Head of caudate nucleus (tissue), 42 donors: ENCODE data around the gene CDK5RAP2.

Experiments used
- DNase-seq, 42 donors: peaks; one replicate each; pipeline versions ENCODE4 v3.0.0 to v3.0.0-alpha.2; 2020 to 2021; ENCODE audit warnings: mixed read lengths in 7 of 42
- intact Hi-C: fragments of 100-400 bp; cut with DNase I; formaldehyde crosslinking; loops from one replicate; pipeline ENCODE4 v1.15.0; 2022

Gene CDK5RAP2

DNA sequence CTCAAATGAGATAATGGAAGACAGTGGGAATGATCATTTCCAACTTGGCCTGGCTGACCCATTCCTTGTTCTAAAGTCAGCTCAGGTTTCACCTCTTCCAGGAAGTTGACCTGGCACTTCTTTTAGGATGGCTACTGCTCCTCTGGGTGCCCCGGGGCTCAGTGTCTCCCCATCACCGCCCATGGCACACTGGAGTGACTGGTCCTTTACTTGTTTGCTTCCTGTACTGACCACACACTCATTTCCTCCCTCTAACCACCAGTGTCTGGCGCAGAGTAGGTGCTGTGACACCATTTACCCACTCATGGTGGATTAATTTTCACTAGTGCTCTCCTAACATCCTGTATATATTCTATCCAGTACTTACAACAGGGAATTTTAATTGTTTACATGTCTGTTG, 183.5 kb downstream of the CDK5RAP2 start:
- intact Hi-C loops = no loop called here
- no peak for DNase-seq

DNA sequence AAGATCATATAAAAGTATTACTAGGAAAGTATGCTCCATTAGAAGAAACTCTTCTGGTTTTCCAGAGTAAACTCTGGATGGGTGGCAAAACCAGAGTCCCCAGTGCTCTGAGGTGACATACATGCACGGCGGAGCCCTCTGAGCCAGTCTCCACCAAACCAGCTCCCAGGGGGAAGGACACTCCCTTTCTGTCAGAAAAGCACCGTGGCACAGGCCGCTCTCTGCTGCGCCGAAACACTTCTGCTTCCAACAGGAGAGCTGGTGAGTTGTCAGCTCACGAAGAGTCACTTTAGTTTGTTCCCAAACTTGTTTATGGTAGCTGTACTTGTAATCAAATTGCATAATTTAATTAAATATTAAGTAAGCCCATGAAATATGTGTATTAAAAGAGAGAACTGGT, 184.6 kb downstream of the CDK5RAP2 start:
- intact Hi-C loops = no loop called here
- DNase-seq = peak in 14 of 42 donors; percentile 18 to 58 (median 28)

DNA sequence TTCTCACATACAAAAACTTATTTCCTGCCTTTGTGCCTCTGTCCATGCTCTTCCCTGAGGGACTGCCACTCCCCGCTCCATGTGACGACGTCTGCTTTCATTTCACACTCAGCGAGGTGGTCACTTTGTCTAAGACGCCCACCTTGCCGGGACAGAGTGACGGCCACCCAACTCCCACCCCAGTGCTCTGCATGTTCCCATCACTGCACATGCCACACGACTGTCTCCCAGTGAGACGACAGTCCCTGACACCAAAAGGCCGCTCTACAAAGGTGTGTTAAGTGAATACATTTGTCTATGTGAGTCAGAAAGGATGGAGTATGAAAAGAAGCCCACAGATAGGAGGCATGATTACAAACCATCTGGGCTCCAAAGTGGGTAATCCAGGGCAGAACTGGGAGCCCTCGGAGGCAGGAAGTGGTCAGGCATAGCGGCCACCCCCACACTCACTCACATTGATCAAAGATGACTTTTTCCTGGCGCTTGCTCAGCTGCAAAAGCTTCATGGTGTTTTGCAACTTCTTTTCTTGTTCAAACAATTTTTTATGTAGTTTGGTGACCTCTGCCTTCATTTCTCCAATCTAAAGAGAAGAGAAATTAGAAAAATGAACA, 185.8 kb downstream of the CDK5RAP2 start:
- no peak for DNase-seq
- intact Hi-C loops = no loop called here

DNA sequence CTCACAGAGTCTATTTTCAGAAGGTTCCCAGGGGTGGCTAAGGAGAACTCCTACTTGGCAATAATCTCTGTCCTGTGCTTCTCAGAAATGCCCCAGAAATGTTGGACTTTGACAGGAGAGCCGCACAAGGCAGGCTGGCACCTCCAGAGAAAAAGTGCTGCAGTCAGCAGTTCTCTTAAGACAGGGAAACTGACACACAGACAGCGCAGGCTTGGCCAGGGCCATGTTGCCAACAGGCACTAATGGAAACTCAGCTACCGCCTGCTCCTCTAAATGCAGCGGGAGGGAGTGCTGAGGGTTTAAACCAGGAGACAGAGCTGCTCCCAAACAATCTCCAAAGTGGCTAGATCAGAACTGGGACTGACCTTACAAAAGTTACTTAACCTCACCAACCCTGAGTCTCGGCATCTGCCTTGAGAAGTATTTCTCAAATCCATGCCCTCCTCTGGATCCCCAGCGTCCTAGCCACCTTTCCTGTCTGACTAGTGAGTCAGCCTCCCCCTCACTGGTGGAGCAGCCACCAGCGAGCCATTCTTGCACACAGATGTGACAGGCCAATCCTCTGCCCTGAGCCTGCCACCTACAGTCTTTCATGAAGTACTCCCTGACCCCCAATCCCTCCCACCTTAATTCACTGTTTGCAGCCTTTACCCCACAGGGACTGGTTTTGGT, 186.4 kb downstream of the CDK5RAP2 start:
- peak in 25 of 42 donors; percentile 12 to 73 (median 38) for DNase-seq
- intact Hi-C loops = no loop called here

DNA sequence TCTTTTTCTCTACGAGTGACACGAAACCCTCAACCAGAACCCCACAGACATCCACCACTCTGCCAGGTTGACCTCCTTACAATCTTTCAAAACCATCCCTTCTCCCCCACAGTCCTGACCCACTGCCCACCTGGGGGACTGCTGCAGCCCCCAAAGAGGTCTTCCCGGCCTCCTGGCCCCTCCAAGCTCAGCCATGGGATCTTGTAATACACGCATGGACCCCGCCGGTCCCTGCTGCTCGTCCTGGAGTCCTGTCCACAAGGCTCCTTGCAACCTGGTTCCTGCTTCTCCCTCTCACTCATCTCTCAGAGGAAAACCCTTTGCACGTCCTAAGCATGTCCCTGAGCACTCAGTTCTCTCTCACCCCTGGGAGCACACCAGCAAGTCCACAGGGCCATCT, 187.3 kb downstream of the CDK5RAP2 start:
- intact Hi-C loops = no loop called here
- DNase-seq = peak in 1 of 42 donors; percentile 12

DNA sequence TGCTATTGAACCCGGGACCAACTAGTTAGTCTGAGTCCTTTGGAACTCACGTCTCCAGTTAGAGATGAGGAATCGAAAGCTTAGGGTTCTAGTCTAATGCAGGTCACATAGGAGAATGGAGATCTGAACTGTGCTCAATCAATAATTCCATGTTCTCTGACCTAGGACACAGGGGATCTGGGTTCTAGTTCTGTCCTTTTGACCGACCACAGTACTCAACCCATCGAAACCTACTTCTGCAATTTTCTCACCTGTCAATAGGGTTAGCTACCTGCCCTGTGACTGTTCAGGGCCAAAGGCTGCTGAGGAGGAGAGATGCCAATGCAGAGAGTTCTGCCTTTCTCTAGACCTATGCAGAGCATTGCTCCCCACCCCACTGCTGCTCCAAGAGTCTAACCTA, 187.7 kb downstream of the CDK5RAP2 start:
- intact Hi-C loops = no loop called here

DNA sequence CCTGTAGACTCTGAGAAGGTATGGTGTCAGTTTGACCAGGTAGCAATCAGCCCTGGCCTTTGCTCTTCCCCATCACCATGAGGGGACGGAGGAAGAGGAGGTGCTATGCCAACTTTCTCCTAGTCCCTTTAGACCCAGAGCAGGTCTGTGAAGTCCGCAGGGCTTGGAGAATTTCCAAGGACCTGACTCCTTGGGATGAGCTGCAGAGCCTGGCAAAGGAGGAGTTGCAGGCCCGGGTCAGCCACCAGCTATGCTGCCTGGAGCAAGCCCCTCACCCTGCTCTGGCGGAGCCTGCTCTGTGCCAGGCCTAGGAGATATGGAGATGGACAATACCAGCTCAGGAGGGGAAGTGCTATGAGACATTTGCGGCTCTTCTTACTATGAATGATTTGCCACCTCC, 188.3 kb downstream of the CDK5RAP2 start:
- intact Hi-C loops = no loop called here
- peak in 1 of 42 donors; percentile 24 for DNase-seq

More for the DNA sequence above, 187.7 kb downstream of the CDK5RAP2 start:
- peak in 1 of 42 donors; percentile 13 for DNase-seq

DNA sequence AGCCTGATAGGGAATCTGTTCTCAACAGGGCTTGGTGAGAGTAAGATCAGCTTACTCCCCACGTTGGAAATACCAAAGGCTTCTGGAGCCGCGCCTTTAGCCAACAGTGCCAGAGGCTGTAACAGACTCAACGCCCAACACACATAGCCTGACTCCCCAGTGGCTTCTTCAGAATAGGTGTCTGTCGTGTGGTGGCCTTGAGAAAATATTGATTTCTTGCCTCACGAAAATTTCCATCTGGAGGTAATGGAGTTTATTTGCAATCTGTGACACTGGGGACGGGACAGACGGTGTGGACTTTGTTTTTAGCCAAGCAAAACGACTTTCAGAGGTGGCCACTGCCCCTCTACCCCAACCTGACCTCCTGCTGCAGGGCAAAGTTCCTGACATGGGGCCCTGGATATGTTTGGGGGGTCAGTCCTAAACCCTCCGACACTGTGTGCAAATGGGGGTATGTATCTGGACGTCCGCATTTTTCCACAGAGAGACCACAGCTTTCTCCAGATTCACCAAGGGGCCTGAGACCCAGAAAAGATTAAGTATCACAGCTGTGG, 189.3 kb downstream of the CDK5RAP2 start:
- intact Hi-C loops = no loop called here
- DNase-seq = peak in 1 of 42 donors; percentile 7

DNA sequence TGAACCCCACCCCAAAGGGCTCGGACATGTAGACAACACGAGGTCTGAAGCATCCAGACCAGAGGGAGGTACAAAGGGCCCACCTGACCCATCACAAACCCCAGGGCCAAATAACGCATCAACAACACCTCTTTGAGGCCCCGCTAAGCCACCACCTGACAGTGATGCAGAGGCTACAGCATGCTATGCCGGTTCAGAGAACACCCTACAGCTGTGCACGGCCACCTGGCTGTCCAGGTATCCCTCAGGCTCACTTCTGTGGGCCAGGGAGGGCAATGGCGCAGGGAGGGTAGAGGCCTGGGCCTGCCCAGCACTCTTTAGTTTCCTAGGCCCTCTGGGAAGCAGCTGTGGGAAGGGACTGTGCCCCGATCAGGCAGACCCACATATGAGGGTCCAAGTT, 190.1 kb downstream of the CDK5RAP2 start:
- intact Hi-C loops = no loop called here
- peak in 1 of 42 donors; percentile 17 for DNase-seq

DNA sequence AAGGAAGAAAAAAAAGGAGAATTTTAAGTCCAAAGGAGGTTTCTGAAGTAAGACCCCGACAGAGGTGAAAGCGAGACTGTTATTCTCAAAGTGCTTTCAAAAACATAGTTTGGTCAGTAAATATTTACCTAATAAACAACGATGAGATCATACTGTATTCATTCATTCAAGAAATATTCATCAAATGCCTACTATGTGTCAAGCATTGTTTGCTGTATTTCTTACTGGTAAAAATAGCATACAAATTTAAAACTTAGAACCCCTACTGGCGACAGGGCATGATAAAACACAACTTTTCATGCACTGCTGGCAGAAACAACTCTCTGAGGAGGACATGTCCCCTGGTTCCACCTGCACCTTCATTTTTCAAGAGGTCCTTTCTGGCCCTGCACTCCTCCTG, 190.7 kb downstream of the CDK5RAP2 start:
- no peak for DNase-seq
- intact Hi-C loops = no loop called here

DNA sequence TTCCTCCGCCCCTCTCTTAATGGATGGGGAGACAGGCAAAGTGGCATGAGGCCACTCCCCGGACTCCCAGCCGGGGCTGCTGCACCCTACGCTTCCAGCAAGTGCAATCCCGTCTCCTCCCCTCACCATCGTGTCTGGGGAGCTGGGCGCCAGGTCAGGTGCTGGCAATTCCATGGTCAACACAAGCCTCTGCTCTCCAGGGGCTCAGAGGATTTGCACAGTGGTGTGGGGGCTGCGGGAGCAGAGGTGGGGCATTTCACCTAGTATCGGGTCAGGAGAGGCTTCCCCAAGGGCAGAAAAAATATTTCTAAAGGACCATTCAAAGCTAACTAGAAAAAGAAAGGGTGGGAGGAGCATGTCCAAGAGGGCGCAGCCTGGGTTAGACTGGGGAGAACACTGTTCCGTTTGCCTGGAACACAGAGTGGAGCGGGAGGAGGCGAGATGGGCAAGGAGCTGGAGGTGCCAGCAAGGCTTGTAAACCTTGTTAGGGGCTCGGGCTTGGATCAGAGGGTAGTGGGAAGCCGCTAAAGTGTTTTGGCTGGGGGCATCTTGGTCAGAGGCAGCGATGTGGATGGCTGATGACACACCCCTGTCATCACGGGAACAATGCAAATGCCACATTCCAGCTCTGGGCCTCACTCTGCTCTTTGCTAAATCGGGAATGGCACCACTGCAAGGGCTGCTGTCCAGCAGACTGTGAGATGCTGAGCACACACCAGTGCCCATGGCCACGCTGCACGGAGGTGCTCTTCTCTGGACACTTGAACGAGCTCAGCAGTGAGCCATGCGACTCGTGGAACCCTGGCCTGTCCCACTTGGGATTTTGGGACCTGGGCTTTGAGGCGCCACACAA, 191.7 kb downstream of the CDK5RAP2 start:
- intact Hi-C loops = no loop called here
- peak in 1 of 42 donors; percentile 28 for DNase-seq

DNA sequence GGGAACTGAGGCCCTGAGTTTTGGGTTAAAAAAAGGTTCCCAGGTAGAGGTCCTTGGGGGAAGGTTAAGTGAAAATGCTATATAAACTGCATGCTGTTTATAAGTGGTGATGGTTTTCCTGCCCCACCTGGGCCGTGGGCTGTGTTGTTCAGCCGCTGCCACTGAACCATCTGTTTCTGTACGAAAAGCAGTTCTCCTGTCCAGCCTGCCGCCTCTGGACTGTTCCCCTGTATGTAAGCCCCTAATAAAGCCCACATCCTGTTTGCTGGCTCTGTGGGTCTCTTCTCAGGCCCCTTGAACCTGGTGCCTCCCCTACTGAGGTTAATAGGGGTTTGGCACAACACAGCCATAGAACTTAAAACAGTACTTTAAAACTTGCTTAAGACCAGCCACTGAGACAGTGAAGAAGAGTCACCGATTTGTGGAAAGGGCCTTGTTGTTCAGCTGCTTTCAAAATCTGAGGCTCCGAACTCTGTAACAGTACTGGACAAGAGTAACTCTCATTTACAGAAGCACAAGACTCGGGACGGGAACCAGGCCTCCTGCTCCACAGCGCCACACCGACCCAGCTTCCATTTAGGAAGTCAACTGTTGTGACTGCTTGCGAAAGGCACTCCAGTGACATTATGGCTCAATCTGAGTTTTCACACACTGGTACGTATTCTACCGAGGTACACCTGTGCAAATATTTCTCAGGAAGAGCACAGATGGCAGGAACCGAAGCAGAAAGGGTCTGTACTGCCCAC, 192.5 kb downstream of the CDK5RAP2 start:
- intact Hi-C loops = no loop called here
- DNase-seq = peak in 1 of 42 donors; percentile 27

DNA sequence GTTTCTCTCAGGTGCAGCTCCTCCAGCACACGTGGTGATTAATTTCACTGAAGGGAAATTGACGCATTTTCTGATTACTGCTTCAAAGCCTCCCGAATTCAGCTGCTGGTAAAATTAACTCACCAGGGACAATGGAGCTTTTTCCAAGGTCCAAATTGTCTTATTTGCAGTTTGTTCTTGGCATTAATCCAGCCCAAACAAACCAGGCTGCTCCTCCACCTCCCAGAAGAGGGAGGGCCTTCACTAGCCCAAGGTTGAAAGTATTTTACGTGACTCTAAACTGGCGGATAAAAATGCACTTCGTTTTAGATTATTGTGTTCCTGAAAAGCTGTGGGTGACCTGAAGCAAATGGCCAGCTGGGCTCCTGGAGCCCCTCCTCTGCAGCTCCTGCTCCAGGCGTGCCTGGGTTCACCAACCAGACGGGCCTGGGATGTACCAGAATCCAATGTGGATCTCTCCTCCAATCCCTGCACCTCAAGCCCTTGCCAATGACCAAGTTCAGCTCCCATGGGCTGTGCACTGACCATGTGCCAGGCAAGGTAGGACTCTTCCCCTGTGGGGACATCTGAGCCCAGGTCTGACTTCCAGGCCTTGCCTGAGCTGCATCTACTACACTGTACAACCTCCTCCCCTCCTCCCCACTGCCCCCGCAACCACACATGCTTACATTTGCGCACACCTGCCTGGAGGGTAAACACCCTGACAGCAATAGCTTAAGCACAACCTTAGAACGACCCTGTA, 193.4 kb downstream of the CDK5RAP2 start:
- intact Hi-C loops = no loop called here
- DNase-seq = no peak

DNA sequence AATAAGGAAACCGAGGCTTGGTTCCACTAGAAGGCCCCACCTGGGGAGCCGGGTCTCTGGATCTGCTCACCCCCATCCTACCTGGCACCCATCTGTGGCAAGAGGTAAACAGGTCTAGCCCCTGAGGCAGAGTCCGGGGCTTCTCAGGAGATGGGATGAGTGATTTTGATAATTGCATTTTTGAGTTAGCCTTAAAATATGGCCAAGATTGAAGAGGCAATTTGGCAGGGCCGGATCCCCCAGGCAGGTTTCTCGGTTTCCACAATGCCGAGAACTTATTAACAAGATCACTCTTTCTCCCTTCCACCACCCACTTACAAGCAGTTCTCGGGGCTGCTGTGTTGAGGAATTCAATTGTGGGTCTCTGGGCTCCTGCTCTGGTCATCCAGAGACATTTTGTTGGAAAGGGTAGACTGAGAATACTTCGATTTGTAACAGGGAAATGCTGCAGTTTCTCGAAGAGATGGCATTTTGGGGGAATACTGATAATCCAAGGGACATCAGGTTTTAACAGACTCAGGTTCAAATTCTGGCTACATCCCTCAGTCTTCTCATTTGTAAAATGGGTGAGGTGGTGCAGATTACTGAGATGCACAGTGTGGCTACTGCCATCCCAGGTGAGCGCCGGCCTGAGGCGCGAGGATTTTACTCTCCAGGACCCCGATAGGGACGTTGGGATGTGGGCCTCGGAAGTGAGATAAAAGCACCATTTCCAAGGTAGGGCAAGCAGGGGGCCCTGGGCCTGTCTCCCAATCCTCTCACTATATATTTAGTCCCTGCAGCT, 194.2 kb downstream of the CDK5RAP2 start:
- DNase-seq = no peak
- intact Hi-C loops = no loop called here

DNA sequence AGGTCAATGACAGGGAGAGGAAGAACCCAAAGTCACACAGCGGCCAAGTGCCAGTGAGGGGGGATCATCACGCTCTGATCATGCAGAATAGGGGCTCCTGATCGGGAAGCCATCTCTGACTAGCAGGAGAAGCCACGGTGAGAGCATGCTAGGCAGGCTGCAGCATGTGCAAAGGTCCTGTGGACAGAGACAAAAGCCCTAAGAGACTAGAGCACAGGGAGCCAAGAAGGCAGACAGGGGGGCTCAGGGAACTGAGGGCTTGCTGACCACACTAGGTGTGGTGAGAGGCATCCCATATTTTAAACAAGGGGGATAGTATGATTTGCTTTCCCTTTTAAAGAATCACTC, 195.1 kb downstream of the CDK5RAP2 start:
- DNase-seq = no peak
- intact Hi-C loops = no loop called here

DNA sequence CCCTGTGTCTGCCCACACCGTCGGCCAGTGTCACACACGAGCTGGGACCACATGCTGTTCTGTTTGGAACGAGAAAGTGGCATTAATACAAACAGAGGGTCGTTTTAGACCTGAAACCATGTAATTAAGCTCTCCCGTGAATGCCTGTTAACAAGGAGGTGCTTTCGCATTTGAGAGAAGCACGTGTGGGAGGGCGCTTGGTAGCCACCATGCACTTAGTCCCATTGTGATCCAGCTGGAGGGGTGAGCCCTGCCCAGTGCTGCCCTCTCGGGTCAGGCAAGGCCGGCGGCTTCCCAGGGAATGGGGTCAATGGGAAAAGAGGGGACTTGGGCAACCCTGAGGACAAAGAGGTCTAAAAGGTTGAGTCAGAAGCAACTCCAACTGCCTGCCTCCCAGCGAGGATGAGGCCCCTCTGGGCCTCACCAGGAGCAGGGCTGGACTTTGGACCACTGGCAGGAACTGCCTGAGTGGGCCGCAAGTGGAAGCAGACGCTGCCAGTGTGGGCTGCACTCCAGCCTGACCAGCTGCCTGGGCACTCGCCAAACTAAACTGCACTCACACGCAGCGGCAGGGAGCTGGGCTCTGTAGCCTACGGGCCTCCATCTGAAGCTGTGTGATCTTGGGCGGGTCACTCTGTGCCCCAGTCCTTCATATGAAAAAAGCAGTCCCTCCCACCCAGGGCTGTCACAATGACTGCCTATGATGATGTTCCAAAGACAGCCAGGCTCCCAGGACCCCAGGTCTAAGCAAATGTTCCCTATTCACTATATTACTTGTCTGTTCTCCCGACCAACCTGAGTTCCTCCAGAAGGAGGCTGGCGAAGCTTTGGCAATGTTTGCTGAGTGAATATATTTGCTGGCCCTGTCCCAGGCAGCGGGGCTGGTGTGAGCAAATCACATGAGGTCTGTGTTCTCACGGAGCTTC, 195.7 kb downstream of the CDK5RAP2 start:
- peak in 25 of 42 donors; percentile 16 to 67 (median 35) for DNase-seq
- intact Hi-C loops = no loop called here

DNA sequence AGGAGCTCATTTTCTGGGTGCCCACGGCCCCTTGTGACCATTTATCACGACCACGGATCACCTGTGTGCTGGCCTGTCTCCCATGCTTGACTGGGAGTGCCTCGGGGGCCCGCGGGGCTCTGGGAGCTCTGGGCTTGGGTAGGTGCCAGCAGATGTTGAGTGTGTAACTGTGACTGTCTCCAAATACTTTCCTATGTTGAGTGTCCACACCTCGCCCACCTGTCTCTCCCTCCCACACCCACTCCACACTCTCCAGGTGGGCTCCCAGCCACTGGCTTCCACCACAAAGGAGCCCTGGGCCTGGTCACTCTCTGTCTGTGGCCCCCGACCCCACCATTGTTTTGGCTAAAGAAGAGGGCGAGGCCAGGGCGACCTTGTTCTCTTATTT, 196.4 kb downstream of the CDK5RAP2 start:
- intact Hi-C loops = no loop called here
- DNase-seq = no peak
